GM12873 (cell line): ENCODE results near the gene ZNF662.
A peak's percentile ranks its signal among the peaks of the same experiment; 100 is the strongest.

Experiments used
- TF ChIP-seq, protein P1 (sequence below): IDR thresholded peaks from 2 replicates; pipeline ENCODE4 v1.5.1; 2012; ENCODE audit warnings: low read depth, mild to moderate bottlenecking, moderate library complexity, low read length, control low read depth; ENCODE audit not compliant: insufficient read depth; ENCODE audit errors: missing control alignments

Gene ZNF662

DNA sequence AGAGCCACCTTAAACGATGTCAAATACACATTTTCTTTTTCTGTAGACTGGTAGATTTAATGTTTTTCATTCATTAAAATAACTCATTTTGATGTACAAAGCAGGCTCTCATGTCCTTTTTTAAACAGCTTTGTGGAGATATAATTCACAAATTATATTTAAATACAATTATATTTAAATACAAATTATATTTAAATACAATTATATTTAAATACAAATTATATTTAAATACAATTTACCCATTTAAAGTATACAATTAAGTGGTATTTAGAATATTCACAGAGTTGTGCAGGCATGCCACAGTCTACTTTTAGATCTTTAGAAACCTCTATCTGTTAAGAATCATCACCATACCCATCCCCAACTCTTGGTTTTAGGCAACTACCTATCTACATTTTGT lies 36.8 kb downstream of the ZNF662 start:
- TF ChIP-seq, protein P1, sequence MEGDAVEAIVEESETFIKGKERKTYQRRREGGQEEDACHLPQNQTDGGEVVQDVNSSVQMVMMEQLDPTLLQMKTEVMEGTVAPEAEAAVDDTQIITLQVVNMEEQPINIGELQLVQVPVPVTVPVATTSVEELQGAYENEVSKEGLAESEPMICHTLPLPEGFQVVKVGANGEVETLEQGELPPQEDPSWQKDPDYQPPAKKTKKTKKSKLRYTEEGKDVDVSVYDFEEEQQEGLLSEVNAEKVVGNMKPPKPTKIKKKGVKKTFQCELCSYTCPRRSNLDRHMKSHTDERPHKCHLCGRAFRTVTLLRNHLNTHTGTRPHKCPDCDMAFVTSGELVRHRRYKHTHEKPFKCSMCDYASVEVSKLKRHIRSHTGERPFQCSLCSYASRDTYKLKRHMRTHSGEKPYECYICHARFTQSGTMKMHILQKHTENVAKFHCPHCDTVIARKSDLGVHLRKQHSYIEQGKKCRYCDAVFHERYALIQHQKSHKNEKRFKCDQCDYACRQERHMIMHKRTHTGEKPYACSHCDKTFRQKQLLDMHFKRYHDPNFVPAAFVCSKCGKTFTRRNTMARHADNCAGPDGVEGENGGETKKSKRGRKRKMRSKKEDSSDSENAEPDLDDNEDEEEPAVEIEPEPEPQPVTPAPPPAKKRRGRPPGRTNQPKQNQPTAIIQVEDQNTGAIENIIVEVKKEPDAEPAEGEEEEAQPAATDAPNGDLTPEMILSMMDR, result no peak

DNA sequence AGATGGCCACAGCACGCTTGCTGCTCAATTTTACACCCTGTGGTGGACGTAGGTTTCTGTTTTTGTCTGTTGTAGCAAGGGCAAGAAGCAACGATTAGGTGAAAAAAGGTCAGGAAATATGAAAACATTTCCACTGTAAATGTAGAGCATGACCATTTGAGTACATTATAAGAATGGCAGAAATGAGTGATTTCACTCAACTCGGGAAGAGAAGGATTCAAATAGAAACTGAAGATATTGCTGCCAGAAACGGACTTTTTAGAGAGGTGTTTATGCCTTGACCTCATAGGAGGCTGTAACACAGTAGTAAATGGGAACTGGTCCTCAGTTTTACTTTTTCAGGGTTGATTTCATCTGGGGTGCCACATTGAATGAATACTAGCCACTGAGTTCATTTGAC lies 40.1 kb downstream of the ZNF662 start:
- TF ChIP-seq, protein P1, result no peak

DNA sequence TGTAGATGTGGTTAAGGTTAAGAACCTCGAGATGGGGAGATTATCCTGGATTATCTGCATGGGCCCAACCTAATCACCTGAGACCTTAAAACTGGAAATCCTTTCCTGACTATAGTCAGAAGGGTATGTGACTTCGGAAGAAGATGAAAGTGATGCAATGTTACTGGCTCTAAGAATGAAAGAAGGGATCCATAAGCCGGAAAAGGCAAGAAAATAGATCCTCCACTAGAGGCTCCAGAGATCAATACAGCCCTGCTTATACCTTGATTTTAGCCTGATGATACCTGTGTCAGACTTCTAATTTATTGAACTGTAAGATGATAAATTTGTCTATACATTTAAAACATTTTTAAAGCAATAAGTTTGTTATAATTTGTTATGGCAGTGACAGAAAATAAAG lies 51.6 kb downstream of the ZNF662 start:
- TF ChIP-seq, protein P1, result peak; percentile 10

DNA sequence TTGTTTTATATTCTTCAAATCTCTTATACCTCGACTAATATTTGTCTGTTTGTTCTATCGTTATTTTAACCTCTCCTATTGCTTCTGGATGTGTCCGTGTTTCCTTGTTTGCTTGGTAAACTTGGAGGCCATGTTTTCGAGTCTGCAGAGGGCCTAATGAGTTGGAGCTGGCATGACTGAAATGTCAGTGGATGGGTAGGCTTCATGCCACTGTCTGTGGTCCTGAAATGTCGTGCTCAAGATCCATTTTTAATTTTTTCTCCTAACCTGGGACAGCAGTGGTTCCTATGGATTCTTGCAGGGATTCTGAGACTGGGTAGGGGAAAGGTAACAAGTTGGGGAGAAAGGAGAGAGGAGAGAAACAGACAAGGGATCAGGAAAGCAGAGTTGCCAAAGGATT lies 54.3 kb downstream of the ZNF662 start:
- TF ChIP-seq, protein P1, result no peak

DNA sequence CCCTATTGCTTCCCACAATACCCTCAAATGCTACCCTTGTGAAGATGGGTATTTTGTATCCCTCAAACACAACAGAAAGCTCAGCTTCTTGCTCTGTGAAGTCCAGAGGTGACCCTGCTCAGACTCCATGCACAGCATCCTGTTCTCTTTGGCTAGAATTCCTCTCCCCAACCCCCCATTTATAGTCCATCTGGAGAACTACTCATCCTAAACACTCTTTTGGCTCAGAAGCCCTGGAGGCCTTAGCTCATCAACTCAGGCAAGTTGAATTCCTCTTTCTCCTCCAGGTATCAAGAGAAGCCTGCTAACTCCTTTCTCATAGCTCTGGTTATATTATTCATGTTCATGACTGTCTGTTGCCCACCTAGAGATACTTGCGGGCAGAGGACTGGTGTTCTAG lies 54.8 kb downstream of the ZNF662 start:
- TF ChIP-seq, protein P1, result no peak

DNA sequence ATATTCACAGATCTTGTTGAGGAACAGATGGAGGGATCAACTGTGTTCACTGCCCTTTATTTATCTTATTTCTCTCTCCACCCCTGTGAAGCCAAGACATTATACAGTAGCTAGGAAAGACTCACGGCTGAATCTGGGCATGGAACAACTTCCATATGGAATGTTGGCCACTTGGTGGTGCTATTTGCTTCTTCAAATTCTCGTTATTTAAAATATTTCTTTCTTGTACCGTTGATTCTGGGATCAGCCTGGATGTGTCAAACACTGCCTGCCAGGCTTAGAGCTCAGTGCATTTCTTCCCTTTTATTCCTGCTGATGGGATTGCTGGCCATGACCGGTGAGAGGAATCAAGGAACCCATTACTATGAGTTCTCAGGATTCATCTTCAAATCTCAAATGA lies 55.7 kb downstream of the ZNF662 start:
- TF ChIP-seq, protein P1, result peak; percentile 55

DNA sequence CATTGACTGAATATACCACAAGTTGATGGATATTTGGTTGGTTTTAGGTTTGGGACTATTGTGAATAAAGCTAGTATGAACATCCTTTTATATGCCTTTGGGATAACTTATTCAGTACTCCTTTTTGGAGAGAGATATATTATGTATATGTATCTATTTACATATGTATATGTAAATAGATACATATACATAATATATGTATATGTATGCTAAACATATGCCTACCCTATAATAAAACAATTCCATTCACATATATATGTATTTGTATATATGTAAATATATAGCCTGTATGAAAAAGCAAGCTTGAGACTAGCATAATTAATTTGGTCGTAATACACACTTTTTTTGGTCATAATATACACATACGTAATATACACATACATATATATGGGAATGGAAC lies 57.3 kb downstream of the ZNF662 start:
- TF ChIP-seq, protein P1, result no peak
